Activated CD8-positive, alpha-beta memory T cell treated with anti-CD3 and anti-CD28 coated beads for 1 hour (primary cell): ENCODE measurements around the gene ALDOB.

Experiments
- DNase-seq, 2 donors: peaks; one replicate each; pipeline ENCODE4 v3.0.0-alpha.2; 2020; ENCODE audit warnings: low read depth in 1 of 2; ENCODE audit errors: extremely low read depth in 1 of 2

Gene ALDOB

GRCh38 chr9:101435601-101436079, at the start of gene ALDOB:
Gene ALDOB (minus strand): TSS chr9:101435774. CDS start chr9:101430887, 4,887 bp downstream.
- no peak for DNase-seq

GRCh38 chr9:101484046-101484445, 48.5 kb upstream of the ALDOB start:
- no peak for DNase-seq

GRCh38 chr9:101481261-101481660, 45.7 kb upstream of the ALDOB start:
- DNase-seq, result no peak

GRCh38 chr9:101480386-101480785, 44.8 kb upstream of the ALDOB start:
- no peak for DNase-seq

- no peak for DNase-seq
Observed at GRCh38 chr9:101479338-101480030, 43.9 kb upstream of the ALDOB start.

- no peak for DNase-seq
Observed at GRCh38 chr9:101478906-101479305, 43.3 kb upstream of the ALDOB start.

- no peak for DNase-seq
Observed at GRCh38 chr9:101478444-101478843, 42.9 kb upstream of the ALDOB start.

GRCh38 chr9:101477736-101478135, 42.2 kb upstream of the ALDOB start:
- DNase-seq, result no peak

GRCh38 chr9:101477214-101477613, 41.6 kb upstream of the ALDOB start:
- DNase-seq, result no peak

- DNase-seq, result no peak
Observed at GRCh38 chr9:101476576-101477208, 41.1 kb upstream of the ALDOB start.

- DNase-seq, result no peak
Observed at GRCh38 chr9:101472891-101473290, 37.3 kb upstream of the ALDOB start.

GRCh38 chr9:101470929-101471328, 35.4 kb upstream of the ALDOB start:
- no peak for DNase-seq

- no peak for DNase-seq
Observed at GRCh38 chr9:101470021-101470420, 34.4 kb upstream of the ALDOB start.

GRCh38 chr9:101469026-101469425, 33.5 kb upstream of the ALDOB start:
- DNase-seq, result no peak

GRCh38 chr9:101468116-101468515, 32.5 kb upstream of the ALDOB start:
- no peak for DNase-seq

- no peak for DNase-seq
Observed at GRCh38 chr9:101467690-101468089, 32.1 kb upstream of the ALDOB start.

- DNase-seq, result no peak
Observed at GRCh38 chr9:101466863-101467262, 31.3 kb upstream of the ALDOB start.

GRCh38 chr9:101465326-101465915, 29.8 kb upstream of the ALDOB start:
- no peak for DNase-seq

GRCh38 chr9:101463397-101463796, 27.8 kb upstream of the ALDOB start:
- no peak for DNase-seq

GRCh38 chr9:101462558-101462957, 27.0 kb upstream of the ALDOB start:
- DNase-seq, result no peak

GRCh38 chr9:101460965-101461364, 25.4 kb upstream of the ALDOB start:
- no peak for DNase-seq

GRCh38 chr9:101458963-101459631, 23.5 kb upstream of the ALDOB start:
- no peak for DNase-seq
